ENCODE measurements around the gene ZFR. TPM values are rescaled to one million over a fixed set of nuclear protein-coding genes. Genes with fewer than 3 reads are reported as not detected.

The ZFR gene
- total RNA-seq, 1 experiment from 2014 or later: 72.7 TPM

DNA sequence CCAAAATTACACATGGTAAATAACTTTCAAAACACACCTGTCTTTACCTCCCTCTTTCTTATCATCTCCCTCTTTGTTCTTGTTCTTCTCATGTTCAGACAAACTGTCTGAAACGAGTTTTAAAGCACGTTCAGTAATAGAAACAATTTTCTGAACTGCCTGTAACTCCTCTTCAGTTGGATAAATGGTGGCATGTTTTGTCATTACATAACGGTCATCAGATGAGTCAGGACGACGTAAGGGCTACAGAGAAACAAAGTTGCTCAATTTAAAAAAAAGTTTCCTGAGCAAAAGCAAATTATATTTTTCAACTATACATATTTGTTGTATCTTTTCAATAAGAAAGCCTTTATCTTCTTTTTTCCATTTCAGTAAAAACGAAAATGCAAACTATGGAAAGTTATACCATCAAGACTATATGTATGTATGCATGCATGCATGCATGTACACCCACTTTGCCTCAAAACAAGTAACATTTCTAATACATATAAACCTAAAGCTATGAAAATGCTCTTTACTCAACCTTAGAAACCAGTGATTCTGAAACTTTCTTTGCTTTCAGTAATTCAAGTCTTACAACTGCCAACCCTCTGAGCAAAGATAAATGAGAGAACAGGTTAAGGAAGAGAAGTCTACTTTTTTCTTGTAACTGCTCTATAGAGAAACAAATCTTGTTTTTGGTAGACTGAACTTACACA lies 56.0 kb downstream of the ZFR start:
- Histone ChIP-seq H3K9me3 (ENCODE audit: control insufficient read depth, insufficient read depth, low read depth, low read length) (no peaks in the 10 kb centered on the region), H3K27ac (ENCODE audit: low read length) (no peak overlapping the region), H3K36me3 (ENCODE audit: control insufficient read depth, insufficient read depth, low read length) (peaks cover 50% of the 10 kb centered on the region), H3K27me3 (ENCODE audit: control insufficient read depth, insufficient read depth, low read length) (no peaks in the 10 kb centered on the region), H3K4me3 (ENCODE audit: low read depth in 2 of 2, low read length in 2 of 2) (no peak overlapping the region), H3K4me1 (ENCODE audit: control insufficient read depth, insufficient read depth, low read length) (no peaks in the 10 kb centered on the region)
- TF ChIP-seq POLR2AphosphoS5 (IDR thresholded peaks at IDR 0.05; ENCODE audit: low read depth, low read length): no peak
- TF ChIP-seq, protein P1, sequence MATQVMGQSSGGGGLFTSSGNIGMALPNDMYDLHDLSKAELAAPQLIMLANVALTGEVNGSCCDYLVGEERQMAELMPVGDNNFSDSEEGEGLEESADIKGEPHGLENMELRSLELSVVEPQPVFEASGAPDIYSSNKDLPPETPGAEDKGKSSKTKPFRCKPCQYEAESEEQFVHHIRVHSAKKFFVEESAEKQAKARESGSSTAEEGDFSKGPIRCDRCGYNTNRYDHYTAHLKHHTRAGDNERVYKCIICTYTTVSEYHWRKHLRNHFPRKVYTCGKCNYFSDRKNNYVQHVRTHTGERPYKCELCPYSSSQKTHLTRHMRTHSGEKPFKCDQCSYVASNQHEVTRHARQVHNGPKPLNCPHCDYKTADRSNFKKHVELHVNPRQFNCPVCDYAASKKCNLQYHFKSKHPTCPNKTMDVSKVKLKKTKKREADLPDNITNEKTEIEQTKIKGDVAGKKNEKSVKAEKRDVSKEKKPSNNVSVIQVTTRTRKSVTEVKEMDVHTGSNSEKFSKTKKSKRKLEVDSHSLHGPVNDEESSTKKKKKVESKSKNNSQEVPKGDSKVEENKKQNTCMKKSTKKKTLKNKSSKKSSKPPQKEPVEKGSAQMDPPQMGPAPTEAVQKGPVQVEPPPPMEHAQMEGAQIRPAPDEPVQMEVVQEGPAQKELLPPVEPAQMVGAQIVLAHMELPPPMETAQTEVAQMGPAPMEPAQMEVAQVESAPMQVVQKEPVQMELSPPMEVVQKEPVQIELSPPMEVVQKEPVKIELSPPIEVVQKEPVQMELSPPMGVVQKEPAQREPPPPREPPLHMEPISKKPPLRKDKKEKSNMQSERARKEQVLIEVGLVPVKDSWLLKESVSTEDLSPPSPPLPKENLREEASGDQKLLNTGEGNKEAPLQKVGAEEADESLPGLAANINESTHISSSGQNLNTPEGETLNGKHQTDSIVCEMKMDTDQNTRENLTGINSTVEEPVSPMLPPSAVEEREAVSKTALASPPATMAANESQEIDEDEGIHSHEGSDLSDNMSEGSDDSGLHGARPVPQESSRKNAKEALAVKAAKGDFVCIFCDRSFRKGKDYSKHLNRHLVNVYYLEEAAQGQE (IDR thresholded peaks at IDR 0.05; ENCODE audit: insufficient read depth in 1 of 2, low read depth in 2 of 2, low read length in 1 of 2): no peak
- TF ChIP-seq, protein P2, sequence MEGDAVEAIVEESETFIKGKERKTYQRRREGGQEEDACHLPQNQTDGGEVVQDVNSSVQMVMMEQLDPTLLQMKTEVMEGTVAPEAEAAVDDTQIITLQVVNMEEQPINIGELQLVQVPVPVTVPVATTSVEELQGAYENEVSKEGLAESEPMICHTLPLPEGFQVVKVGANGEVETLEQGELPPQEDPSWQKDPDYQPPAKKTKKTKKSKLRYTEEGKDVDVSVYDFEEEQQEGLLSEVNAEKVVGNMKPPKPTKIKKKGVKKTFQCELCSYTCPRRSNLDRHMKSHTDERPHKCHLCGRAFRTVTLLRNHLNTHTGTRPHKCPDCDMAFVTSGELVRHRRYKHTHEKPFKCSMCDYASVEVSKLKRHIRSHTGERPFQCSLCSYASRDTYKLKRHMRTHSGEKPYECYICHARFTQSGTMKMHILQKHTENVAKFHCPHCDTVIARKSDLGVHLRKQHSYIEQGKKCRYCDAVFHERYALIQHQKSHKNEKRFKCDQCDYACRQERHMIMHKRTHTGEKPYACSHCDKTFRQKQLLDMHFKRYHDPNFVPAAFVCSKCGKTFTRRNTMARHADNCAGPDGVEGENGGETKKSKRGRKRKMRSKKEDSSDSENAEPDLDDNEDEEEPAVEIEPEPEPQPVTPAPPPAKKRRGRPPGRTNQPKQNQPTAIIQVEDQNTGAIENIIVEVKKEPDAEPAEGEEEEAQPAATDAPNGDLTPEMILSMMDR (IDR thresholded peaks at IDR 0.05): no peak
- TF ChIP-seq SIN3A (IDR thresholded peaks at IDR 0.05; ENCODE audit: borderline replicate concordance, insufficient read depth, low read depth, low read length): no peak
- no peak for TF ChIP-seq TCF7L2 (IDR thresholded peaks at IDR 0.05; ENCODE audit: low read depth, low read length)
- POLR2A ChIA-PET: interaction anchor here (0.6 kb wide), 1 partner anchor 216 kb away, joined by 4 read pairs; no protein-coding TSS in a partner anchor
- intact Hi-C loops (cut with micrococcal nuclease; ENCODE audit: unreplicated experiment) (no loop called here), in situ Hi-C loops (cut with HindIII; ENCODE audit: low pct_unique_long_range_greater_than_20kb, low sequenced_read_pairs) (no loop called here)
- DNase-seq (ENCODE audit: low read depth, low spot score): no peak
- CTCF ChIA-PET: no interaction called here
- no TSS peak for BruUV-seq (replicated peaks)
- ATAC-seq: no peak

DNA sequence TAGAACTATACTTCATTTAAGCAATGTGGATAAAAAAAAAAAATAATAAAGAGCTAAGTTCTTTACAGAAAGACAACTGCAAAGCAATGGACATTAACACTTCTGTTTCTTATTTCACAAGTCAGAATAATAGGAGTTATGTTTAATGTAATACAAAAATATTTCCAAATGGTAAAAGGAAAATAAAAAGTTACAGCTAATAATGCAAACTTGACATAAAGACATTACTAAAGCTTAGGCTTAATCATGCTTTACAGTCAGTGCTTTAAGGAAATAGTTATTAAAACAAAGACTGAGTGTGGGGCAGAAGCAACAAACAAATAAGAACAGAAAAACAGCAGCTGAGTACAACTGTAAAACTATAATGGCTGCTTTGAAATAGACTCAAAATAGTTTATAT lies 56.7 kb downstream of the ZFR start:
- ChIA-PET CTCF (no interaction called here), POLR2A (no interaction called here)
- no peak overlapping the region for H3K27ac ChIP-seq (ENCODE audit: low read length)
- no peaks in the 10 kb centered on the region for H3K4me1 ChIP-seq (ENCODE audit: control insufficient read depth, insufficient read depth, low read length)
- intact Hi-C loops (cut with micrococcal nuclease; ENCODE audit: unreplicated experiment) (no loop called here), in situ Hi-C loops (cut with HindIII; ENCODE audit: low pct_unique_long_range_greater_than_20kb, low sequenced_read_pairs) (no loop called here)
- no peaks in the 10 kb centered on the region for H3K9me3 ChIP-seq (ENCODE audit: control insufficient read depth, insufficient read depth, low read depth, low read length)
- H3K27me3 ChIP-seq (ENCODE audit: control insufficient read depth, insufficient read depth, low read length): no peaks in the 10 kb centered on the region
- peaks cover 52% of the 10 kb centered on the region for H3K36me3 ChIP-seq (ENCODE audit: control insufficient read depth, insufficient read depth, low read length)
- ATAC-seq (no peak), DNase-seq (ENCODE audit: low read depth, low spot score) (no peak)
- no TSS peak for BruUV-seq (replicated peaks)
- no peak overlapping the region for H3K4me3 ChIP-seq (ENCODE audit: low read depth in 2 of 2, low read length in 2 of 2)
- TF ChIP-seq POLR2AphosphoS5 (IDR thresholded peaks at IDR 0.05; ENCODE audit: low read depth, low read length) (no peak), TCF7L2 (IDR thresholded peaks at IDR 0.05; ENCODE audit: low read depth, low read length) (no peak), SIN3A (IDR thresholded peaks at IDR 0.05; ENCODE audit: borderline replicate concordance, insufficient read depth, low read depth, low read length) (no peak)
- TF ChIP-seq, protein P2 (IDR thresholded peaks at IDR 0.05): no peak
- TF ChIP-seq, protein P1 (IDR thresholded peaks at IDR 0.05; ENCODE audit: insufficient read depth in 1 of 2, low read depth in 2 of 2, low read length in 1 of 2): no peak

Data from Panc1 (cell line).